Measurements from ENCODE around the gene IDH2.

DNA sequence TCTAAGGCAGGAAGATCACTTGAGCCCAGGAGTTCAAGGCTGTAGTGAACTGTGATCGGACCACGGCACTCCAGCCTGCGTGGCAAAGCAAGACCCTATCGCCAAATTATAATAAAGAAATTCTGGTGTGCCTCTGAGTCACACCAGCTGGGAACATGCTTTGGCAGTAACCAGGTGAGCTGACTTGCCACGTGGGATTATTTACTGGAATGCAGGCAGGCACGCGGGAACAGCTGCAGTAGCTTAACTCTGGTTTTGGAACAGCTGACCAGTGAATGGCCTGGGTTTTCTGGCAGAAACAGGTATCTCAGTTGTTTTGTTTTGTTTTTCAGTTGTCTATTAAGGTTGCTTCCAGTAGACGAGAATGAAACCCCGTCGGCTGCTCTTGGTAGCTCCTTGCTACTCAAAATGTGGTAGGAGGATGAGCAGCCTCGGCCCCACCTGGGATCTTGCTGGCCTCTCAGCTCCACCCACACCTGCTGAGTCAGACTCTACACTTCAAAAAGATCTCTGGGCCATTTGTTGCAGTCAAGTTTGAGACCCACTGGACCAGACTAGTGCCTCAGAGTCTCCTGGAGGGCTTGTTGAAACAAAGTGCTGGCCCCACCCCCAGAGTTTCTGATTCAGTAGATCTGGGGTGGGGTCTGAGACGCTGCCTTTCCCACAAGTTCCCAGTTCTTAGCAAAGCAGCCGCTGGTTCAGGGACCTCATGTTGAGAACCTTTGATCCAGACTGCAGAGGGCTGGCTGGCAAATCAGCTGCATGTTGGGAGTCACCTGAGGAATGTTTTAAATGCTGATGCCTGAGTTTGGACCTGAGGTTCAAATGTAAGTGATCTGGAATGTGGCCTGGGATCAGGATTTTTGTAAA lies 26.6 kb downstream of the IDH2 start:
- TF ChIP-seq, protein P1, sequence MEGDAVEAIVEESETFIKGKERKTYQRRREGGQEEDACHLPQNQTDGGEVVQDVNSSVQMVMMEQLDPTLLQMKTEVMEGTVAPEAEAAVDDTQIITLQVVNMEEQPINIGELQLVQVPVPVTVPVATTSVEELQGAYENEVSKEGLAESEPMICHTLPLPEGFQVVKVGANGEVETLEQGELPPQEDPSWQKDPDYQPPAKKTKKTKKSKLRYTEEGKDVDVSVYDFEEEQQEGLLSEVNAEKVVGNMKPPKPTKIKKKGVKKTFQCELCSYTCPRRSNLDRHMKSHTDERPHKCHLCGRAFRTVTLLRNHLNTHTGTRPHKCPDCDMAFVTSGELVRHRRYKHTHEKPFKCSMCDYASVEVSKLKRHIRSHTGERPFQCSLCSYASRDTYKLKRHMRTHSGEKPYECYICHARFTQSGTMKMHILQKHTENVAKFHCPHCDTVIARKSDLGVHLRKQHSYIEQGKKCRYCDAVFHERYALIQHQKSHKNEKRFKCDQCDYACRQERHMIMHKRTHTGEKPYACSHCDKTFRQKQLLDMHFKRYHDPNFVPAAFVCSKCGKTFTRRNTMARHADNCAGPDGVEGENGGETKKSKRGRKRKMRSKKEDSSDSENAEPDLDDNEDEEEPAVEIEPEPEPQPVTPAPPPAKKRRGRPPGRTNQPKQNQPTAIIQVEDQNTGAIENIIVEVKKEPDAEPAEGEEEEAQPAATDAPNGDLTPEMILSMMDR (IDR thresholded peaks at IDR 0.05): no peak
- peak in 1 of 2 donors; percentile 16 for TF ChIP-seq POLR2A (IDR thresholded peaks at IDR 0.05)
